ENCODE data around the gene TEAD4. TPM values are rescaled to one million over a fixed set of nuclear protein-coding genes. Genes with fewer than 3 reads are reported as not detected.

TEAD4 gene
- total and polyA plus RNA-seq, 2 experiments from 2014 or later, result 68.1 to 145 TPM

- DNase-seq (ENCODE audit: low spot score) (no peak), ATAC-seq (no peak)
- Mint-ChIP-seq H3K27me3 (ENCODE audit: insufficient read depth, low read depth, poor library complexity) (peaks cover 3% of the 10 kb centered on the region), H3K9me3 (peaks cover 14% of the 10 kb centered on the region), H3K36me3 (ENCODE audit: low read depth) (peaks cover 12% of the 10 kb centered on the region; the same call in 2 of the 3 replicates), H3K4me3 (no peak overlapping the region), H3K4me1 (peaks cover 17% of the 10 kb centered on the region), H3K27ac (no peak overlapping the region)
- Histone ChIP-seq H3K9me2 (ENCODE audit: insufficient read depth) (no peaks in the 10 kb centered on the region), H3K4me2 (no peak overlapping the region), H3K27ac (ENCODE audit: low read depth) (no peak overlapping the region), H3K36me3 (ENCODE audit: insufficient read depth) (no peaks in the 10 kb centered on the region), H4K20me1 (replicated peaks; ENCODE audit: insufficient read depth) (no peaks in the 10 kb centered on the region), H3F3A (replicated peaks; ENCODE audit: low read depth) (no peaks in the 10 kb centered on the region), H3K27me3 (ENCODE audit: insufficient read depth) (no peaks in the 10 kb centered on the region), H3K4me3 (no peak overlapping the region), H2AFZ (no peak overlapping the region), H3K79me2 (replicated peaks; ENCODE audit: insufficient read depth) (no peaks in the 10 kb centered on the region), H3K4me1 (ENCODE audit: insufficient read depth) (peaks cover 10% of the 10 kb centered on the region)
- no peak for TF ChIP-seq JUNB (IDR thresholded peaks at IDR 0.05; ENCODE audit: unreplicated experiment)
- no peak for TF ChIP-seq NANOG (IDR thresholded peaks at IDR 0.05; ENCODE audit: borderline replicate concordance)
- TF ChIP-seq EZH2phosphoT487 (IDR thresholded peaks at IDR 0.05; ENCODE audit: unreplicated experiment), result no peak
- no peak for TF ChIP-seq EZH2 (IDR thresholded peaks at IDR 0.05; ENCODE audit: low read depth, unreplicated experiment)
- TF ChIP-seq CREB1 (CRISPR knock-in tag; IDR thresholded peaks at IDR 0.05; ENCODE audit: low read depth), result no peak
- TF ChIP-seq ZNF462 (CRISPR knock-in tag; IDR thresholded peaks at IDR 0.05), result no peak
- TF ChIP-seq POLR2AphosphoS5 (IDR thresholded peaks at IDR 0.05; ENCODE audit: low read depth), result no peak
- TF ChIP-seq ZNF114 (CRISPR knock-in tag; IDR thresholded peaks at IDR 0.05), result no peak
- TF ChIP-seq, protein P1, sequence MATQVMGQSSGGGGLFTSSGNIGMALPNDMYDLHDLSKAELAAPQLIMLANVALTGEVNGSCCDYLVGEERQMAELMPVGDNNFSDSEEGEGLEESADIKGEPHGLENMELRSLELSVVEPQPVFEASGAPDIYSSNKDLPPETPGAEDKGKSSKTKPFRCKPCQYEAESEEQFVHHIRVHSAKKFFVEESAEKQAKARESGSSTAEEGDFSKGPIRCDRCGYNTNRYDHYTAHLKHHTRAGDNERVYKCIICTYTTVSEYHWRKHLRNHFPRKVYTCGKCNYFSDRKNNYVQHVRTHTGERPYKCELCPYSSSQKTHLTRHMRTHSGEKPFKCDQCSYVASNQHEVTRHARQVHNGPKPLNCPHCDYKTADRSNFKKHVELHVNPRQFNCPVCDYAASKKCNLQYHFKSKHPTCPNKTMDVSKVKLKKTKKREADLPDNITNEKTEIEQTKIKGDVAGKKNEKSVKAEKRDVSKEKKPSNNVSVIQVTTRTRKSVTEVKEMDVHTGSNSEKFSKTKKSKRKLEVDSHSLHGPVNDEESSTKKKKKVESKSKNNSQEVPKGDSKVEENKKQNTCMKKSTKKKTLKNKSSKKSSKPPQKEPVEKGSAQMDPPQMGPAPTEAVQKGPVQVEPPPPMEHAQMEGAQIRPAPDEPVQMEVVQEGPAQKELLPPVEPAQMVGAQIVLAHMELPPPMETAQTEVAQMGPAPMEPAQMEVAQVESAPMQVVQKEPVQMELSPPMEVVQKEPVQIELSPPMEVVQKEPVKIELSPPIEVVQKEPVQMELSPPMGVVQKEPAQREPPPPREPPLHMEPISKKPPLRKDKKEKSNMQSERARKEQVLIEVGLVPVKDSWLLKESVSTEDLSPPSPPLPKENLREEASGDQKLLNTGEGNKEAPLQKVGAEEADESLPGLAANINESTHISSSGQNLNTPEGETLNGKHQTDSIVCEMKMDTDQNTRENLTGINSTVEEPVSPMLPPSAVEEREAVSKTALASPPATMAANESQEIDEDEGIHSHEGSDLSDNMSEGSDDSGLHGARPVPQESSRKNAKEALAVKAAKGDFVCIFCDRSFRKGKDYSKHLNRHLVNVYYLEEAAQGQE (IDR thresholded peaks at IDR 0.05; ENCODE audit: unreplicated experiment), result no peak
- no peak for TF ChIP-seq STAT1 (IDR thresholded peaks at IDR 0.05; ENCODE audit: unreplicated experiment)
- TF ChIP-seq, protein P2, sequence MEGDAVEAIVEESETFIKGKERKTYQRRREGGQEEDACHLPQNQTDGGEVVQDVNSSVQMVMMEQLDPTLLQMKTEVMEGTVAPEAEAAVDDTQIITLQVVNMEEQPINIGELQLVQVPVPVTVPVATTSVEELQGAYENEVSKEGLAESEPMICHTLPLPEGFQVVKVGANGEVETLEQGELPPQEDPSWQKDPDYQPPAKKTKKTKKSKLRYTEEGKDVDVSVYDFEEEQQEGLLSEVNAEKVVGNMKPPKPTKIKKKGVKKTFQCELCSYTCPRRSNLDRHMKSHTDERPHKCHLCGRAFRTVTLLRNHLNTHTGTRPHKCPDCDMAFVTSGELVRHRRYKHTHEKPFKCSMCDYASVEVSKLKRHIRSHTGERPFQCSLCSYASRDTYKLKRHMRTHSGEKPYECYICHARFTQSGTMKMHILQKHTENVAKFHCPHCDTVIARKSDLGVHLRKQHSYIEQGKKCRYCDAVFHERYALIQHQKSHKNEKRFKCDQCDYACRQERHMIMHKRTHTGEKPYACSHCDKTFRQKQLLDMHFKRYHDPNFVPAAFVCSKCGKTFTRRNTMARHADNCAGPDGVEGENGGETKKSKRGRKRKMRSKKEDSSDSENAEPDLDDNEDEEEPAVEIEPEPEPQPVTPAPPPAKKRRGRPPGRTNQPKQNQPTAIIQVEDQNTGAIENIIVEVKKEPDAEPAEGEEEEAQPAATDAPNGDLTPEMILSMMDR (conservative IDR thresholded peaks at IDR 0.05; ENCODE audit: low read depth in 2 of 2), result no peak
- no peak for TF ChIP-seq ZNF331 (CRISPR knock-in tag; IDR thresholded peaks at IDR 0.05; ENCODE audit: low read depth)
- no peak for TF ChIP-seq ETS1 (IDR thresholded peaks at IDR 0.05)
Observed at GRCh38 chr12:3061501-3062215, 102.5 kb downstream of the TEAD4 start.
